LNCAP (cell line): ENCODE data around the gene CNKSR1.

Source experiments
- CTCF ChIP-seq: fragments of 450-650 bp; IDR thresholded peaks from 2 replicates; pipeline ENCODE4 v1.5.1; 2017; ENCODE audit warnings: mild to moderate bottlenecking

The CNKSR1 gene

DNA sequence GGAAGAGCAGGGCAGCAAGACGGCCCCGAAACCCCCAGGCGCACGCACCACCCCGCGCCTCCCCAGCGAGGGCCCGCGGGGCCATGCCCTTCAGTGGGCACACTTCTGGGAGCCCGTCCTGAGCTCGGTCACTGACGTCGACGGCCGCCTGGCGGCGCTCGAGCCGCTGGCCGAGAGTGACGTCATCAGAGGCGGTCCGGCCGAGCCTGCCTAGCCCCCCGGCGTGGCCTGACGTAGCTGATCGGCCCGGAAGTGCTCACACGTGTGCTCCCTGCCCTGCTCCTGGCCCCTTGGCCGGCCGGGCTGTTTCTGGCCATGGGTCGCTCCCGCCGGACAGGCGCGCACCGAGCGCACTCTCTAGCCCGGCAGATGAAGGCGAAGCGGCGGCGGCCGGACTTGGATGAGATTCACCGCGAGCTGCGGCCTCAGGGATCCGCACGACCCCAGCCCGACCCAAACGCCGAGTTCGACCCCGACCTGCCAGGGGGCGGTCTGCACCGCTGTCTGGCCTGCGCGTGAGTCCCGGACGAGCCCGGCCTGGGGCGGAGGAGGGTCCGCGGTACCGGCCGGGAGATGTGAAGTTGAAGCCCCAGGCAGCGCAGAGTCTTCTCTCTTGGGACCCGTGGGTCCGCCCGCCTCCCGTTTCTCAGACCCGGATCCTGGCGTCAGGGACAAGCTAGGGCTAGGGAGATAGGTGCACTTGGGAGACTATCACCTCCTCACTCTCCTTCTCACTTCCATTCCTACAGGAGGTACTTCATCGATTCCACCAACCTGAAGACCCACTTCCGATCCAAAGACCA is 7.4 kb upstream of the CNKSR1 start, which contains the start of gene ZNF593:
Gene ZNF593 (plus strand): TSS at position 240 of the 803 bp plus-strand sequence. CDS start 76 bp downstream, at position 316.
- TF ChIP-seq CTCF, result peak; percentile 68

DNA sequence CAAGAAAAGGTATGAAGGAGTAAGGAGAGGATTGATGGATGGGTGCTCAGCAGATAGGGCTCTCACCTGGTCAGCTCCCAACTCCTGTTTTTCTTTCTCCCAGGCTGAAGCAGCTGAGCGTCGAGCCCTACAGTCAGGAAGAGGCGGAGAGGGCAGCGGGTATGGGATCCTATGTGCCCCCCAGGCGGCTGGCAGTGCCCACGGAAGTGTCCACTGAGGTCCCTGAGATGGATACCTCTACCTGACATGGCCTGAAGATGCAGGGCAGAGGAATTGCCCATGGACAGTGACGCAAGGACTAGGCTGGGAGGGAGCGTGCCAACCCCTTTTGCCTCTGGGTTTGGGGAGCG is 6.8 kb upstream of the CNKSR1 start:
- no peak for TF ChIP-seq CTCF

DNA sequence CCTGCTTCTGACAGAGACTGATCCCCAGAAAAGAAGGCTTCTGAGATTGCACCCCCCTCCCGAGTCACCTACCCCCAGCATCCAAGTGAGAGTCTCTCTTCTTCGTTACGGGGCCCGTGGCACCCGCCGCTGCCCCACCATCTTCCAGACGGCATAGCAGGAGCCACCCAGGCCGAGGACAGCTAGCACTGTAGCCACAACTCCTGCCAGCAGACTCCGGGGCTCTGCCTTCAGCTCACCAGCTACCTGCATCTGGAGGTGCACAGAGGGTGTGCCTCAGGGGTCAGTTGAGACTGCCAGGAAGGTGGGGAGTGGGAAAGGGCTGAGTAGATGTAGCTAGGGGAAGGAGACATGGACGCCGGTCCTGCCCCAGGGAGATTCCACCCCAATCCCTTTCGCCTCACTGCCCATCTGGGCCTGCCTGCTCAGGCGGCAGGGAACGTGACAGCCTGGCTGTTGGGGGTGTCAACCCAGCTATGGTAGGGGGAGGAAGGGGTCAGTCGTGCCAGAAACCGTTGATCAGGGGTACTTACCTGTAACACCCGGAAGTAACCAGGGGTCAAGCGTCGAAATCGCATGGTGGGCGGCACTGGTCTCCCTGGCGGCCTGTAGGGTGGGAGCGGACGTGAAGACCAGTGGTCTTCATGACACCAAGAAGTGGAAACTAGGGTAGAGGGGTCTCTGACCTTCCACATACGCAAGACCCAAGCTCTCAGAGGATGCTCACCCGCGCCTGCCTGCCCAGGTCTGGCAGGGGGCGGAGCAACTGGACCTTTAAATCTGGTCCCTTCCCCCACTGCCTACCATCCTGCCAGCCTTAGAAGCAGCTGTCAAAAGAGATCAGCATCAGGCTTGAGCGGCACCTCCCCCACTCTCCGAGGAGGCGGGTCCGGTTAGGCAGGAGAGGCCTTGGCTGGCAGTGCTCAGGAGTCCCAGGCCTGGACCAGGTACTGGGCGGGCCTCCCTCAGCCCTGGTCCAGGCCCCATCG is 5.9 kb upstream of the CNKSR1 start, which contains the start of gene ZNF593OS:
Gene ZNF593OS (minus strand): TSS at position 749 of the 989 bp plus-strand sequence. CDS start 171 bp downstream, at position 578.
- TF ChIP-seq CTCF, result no peak

DNA sequence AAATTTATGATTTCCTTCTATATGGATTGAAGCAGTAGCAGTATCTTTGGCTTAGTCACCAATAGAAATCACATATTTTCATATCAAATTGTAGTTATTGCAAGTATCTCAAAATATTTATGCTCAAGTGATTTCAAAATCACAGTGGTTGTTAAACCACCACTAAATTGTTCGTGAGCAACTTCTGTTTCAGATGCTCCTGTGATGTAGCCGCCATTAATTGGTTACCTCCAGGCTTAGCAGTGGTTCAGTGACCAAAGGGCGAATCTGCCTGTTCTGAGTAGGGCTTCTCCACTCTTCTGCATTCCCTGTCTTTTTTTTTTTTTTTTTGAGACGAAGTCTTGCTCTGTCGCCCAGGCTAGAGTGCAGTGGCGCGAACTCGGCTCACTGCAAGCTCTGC is 1.9 kb upstream of the CNKSR1 start:
- no peak for TF ChIP-seq CTCF

DNA sequence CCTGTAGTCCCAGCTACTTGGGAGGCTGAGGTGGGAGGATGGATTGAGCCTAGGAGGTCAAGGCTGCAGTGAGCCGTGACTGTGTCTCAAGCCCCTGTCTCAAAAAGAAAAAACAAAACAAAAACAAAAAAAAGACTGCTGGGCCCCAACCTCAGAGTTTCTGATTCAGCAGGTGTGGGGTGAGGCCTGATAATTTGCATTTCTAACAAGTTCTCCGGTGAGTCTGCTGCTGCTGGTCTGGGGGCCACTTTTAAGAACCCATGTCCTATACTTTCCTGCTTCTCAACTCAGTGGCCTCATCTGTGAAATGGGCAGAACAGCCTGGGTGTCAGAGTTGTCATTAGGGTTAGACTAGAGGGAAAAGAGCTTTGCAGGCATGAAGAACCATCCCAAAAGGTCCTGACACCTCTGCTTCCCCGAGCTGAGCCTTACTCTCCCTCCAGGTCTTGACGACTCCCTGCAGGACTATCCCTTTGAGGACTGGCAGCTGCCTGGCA is 2.8 kb downstream of the CNKSR1 start:
- no peak for TF ChIP-seq CTCF

DNA sequence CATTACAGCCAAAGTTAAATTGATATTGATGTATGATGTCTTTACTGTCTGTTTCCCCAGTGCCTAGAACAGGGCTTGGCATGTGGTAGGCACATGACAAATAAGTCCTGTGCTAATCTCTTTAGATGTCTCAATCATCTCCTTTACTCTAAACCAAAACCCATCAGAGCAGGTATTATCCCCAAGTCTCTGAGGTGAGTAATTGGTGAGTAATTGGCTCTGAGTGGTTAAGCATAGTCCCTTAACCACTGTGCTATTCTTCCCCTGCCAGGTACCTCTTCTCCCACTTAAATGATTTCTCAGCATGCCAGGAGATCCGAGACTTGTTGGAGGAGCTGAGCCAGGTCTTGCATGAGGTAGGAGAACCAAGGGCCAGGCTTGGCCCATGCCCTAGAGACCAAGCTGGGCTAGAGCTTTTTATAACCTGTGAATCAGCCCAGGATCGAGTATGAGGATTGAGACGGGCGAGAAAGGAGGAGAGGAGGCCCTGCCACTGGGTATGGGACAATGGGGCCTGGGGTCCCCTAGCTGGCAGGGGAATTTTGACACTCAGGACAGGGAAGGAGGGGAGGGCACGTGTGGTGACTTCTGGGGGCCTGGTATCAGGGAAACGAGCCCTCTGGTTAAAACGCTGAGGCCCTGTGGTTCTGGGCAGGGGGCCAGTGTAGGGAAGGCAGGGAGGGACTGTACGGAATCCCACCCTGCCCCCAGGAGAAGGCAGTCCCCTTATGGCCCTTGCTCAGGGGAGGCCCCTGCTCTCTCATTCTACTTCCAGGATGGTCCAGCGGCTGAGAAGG is 4.5 kb downstream of the CNKSR1 start:
- TF ChIP-seq CTCF, result no peak

- TF ChIP-seq CTCF, result no peak
Measured at GRCh38 chr1:26182383-26182696, 5.0 kb downstream of the CNKSR1 start.
